ENCODE measurements around the gene TRMU.

The TRMU gene

GRCh38 chr22:46335201-46336118 lies at the start of gene TRMU:
TSS of gene TRMU (plus strand) at chr22:46335714. CDS start at chr22:46335765, 51 bp downstream.
- DNase-seq: peak; percentile 64

DNA sequence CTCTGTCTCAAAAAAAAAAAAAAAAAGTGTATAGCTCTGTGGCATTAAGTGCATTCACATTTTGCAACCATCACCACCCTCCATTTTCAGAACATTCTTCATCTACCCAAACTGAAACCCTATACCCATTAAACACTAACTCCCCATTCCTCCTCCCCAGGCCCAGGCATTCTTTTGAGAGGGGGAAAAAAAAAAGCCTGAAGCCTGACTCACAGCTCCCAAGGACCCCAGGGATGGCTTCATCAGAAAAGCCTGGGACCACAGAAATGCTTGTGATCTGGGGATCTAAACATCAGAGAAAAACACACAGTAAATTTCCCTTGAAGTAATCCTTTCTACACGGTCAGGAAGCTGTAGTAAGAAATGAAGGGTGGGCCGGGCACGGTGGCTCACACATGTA lies 49.5 kb upstream of the TRMU start:
- no peak for DNase-seq

DNA sequence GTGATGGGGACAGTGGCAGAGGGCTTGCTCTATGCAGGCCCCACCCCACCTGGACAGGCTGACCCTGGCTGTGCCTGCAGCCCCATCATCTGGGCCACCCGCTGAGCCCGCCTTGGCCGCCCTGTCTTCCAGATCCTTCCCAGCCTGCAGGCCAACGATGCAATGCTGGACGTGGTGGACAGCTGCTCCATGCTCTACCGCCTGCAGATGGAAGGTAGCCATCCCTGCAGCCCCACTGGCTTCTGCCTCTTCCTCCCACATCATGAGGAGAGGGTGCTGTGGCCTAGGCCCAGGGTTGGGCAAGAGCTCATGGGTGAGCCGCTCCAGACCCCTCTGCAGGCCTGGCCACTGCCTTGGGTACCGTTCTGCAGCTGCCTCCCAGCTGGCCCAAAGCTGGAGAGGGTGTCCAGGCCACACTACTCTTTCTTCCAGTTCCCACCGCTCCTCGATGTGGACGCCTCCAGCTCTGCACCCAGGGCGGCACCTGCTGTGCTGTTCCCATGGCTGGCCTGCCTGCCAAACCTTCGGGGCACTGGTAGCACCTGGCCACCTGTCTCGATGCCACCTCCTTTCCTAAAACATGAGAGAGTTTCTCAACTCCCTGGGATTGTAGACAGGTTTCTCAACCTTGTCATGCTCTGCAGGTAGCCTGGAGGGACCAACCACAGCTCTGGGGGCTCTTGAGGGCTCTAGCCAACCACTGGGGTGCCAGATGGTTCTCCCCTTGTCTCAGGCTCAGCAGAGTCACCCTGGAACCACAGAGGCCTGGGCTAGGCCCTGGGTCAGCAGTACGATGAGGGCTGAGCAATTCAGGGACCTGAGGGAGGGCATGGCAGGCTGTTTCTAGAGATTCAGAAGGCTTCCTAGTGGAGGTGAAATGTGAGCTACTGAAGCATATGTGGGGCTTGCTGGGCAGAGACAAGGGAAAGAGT lies 48.3 kb upstream of the TRMU start:
- DNase-seq: no peak

- no peak for DNase-seq
Measured at GRCh38 chr22:46287873-46288751, 47.4 kb upstream of the TRMU start.

DNA sequence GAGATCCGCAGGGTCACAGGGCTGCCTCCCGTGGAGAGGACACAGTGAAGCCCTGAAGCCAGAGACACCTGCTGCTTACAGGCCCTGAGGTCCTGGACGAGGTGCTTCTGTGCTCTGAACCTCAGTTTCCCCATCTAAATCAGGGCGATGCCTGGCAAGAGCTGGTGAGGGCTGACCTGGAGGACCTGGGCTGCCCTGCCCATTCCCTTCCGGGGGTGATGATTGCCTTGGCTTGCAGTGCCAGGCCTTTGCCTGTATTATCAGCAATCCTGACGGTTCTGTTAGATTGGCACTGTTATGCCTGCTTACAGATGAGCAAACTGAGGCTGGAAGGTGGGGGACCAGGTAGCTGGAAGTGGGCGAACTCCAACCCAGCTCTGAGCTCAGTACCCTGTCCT lies 46.7 kb upstream of the TRMU start:
- no peak for DNase-seq

DNA sequence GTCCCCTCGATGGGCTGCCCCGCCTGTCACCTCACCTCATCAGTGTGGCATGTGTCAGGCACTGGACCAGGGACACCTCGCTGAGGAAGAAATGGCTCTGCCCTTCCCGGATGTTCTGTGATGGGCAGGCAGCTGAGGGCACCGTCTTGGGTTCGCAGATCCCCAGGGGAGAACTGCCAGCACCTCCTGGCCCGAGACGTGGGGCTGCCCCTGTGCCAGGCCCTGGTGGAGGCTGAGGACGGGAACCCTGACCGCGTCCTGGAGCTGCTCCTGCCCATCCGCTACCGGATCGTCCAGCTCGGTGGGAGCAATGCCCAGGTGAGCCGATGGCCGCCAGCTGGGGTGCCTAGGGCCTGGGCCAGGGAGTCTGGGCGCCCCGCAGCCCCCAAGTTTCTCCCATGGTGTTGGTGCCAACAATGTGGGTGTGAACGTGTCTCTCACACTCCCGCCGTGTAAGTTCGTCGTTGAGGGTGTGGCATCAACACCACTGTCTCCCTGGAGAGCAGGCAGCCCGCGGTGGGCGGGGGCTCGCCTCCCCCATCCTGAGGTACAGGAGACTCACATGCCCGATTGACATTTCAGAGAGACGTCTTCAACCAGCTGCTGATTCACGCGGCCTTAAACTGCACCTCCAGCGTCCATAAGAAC lies 46.1 kb upstream of the TRMU start:
- DNase-seq: no peak

- DNase-seq: no peak
Measured at GRCh38 chr22:46290121-46290842, 45.2 kb upstream of the TRMU start.

DNA sequence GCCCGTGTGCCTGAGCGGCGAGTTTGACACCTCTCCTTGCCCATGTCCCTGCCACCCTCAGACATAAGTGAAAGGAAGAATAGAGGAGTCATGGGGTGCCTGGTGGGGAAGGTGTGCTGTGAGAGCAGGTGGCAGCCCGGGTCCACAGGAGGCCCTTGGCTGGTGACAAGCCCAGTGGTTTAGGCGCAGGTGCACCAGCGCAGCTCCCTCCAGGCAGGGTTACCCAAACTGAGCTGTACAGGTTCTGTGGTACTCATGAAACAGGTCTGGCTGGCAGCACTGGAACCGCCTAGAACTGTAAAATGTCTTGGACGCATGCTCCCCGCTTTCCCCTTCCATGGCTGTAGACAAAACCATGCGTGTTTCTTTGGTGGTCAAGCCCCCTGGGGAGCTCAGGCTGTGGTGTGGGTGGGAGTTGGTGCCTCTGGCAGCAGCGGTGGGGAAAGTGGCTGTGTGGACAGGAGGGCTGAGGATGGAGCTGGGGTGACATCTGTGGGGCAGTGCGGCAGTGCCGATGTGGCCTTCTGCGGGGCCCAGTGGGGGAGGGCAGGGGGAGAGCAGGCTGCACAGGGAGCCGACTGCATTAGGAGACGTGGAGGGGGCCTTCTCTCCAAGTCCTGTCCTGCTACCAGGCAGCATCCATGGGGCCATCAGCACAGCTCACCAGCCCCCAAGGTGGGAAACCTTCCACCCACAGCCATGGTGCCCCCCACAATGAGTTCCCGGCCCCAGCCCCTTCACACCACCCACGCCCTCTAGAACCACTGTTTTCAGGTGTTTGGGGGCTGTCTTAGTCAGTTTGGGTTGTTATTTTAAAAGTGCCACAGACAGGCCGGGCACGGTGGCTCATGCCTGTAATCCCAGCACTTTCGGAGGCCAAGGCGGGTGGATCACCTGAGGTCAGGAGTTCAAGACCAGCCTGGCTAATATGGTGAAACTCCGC lies 44.4 kb upstream of the TRMU start:
- DNase-seq: no peak

DNA sequence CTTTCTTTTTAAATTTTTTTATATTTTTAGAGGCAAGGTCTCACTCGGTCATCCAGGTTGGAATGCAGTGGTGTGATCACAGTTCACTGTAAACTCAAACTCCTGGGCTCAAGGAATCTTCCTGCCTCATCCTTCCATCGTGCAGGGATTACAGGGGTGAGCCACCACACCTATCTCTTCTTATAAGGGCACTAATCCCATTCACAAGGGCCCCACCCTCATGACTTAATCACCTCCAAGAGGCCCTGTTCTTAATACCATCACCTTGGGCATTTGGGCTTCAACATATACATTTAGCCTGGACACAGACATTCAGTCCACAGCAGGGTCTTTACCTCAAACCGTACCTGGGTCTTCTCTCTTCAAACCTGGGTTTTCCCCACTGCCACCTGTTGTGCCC lies 43.3 kb upstream of the TRMU start:
- DNase-seq: no peak

DNA sequence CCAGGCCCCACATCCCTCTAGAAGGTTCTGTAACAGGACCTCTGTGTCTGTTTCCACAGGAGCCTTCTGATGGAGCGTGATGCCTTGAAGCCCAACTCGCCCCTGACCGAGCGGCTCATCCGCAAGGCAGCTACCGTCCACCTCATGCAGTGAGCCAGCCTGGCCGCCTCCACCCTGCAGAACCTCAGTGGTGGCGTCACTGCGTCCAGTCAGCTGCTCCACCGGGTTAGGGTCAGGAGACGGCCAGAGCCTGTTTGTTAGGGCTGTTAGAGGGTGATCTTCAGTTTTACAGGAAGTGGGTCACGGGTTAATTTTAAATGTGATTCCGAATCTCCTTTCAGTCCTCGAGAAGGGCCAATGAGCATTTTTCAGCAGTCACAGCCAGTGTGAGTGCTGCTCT lies 42.8 kb upstream of the TRMU start:
- no peak for DNase-seq

GRCh38 chr22:46293577-46294260 lies 41.8 kb upstream of the TRMU start:
- no peak for DNase-seq

DNA sequence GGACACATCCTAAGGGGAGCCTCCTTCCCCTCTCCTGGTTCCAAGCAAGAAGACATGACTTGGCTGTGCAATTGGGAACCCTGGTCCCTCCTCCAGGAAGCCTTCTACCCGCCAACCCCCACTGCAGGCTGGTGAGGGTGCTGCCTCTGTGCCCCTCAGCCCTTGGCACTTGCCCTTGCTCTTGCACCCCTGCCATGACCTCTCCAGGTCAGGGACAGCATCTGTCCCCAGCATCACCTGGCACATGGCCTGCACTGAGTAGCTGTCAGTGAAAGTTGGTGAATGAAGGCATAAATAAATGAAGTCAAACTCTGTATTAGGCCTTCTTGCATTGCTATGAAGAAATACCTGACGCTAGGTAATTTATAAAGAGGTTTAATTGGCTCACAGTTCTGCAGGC lies 40.7 kb upstream of the TRMU start:
- DNase-seq: no peak

DNA sequence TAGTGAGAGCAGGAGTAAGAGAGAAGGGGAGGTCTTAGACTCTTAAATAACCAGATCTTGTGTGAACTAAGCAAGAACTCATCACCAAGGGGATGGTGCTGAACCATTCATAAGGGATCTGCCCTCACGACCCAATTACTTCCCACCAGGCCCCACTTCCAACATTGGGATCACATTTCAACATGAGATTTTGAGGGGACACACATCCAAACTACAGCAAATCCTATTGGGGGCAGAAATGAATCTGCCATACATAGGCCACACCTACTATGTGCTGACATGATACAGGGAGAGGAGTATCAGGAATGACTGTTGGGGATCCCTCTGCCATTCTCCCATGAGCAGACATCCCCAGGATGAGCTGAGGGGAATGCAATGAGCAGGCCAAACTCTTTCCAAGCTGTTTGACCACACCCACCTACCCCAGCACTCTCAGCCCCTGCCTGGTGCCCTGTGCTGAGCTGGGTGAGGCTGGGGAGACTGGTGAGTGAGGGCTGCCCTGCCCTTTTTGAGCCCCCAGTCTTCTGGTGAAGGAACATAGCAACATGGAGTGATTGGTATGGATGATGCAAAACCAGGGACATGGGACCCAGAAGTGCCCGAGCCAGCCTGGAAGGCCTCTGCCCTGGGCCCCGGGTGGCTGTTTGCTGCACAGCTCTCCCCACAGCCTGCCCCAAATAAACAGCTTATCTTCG lies 40.1 kb upstream of the TRMU start:
- no peak for DNase-seq

DNA sequence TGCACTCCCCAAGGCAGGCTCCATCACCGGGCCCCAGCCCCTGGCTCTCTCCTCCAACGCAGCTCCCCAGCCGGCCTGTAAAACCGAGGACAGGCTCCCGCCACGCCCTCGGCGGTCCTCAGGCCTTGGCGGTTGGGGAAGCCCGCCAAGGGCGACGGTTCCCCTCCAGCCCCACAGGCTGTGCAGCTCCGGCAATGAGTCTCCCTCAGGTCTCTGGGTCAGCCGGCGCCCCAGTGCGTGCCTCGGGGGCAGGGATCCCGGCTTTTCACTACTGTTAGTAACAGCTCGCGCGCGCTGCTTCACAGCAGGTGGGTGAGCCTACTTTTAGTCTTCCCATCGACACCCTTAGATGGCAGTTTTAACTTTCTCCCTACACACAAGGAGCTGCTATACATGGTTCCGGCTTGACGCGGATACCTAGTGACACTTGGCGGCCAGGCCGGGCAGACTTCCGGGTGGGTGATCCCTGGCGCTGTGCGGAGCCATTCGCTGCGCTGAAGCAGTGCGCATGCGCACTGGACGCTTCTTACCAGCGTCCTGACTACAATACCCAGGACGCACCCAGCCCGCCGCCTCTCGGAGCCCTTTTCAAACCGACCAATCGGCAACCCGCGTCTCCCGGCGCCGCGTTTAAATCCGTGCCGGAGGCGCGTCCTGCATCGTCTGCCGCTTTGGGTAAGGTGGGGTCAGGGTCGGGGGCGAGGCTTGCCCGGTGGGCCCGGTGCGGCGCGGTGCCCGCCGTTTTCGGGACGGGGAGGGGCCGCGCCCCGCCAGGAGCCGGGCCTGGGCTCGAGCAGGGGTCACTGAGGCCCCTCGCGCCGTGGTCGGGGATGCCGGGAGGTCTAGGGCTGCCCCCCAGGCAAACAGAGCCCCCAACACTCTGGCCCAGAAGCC lies 39.0 kb upstream of the TRMU start, which contains the start of gene GTSE1:
TSS of gene GTSE1 (plus strand) at position 614 of the 894 bp plus-strand sequence. CDS start 531 bp downstream, outside the sequence.
- peak; percentile 91 for DNase-seq

- DNase-seq: no peak
Measured at GRCh38 chr22:46297151-46297812, 38.2 kb upstream of the TRMU start.

DNA sequence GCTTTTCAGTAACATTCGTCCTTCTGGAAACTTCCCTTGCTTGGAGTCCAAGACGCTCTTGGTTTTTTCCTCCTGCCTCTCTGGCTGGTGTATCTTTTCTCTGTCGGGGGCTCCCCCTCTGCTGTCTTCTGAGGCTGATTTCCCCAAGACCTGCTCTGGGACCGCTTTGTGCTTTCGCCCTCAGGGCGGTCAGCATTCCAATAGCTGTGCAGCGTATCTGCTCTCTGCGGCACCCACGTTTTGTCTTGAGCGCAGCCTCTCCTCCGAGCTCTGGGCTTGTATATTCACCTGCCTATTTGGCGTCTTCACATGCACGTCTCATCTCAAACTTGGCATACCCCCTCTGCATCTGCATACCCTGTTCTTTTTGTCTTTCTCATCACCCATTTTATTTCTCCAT lies 36.4 kb upstream of the TRMU start:
- no peak for DNase-seq

- DNase-seq: no peak
Measured at GRCh38 chr22:46300491-46300890, 35.0 kb upstream of the TRMU start.

All from NCI-H446 treated with DMSO at 0.1 percent for 48 hours (cell line).